ENCODE measurements around the gene GLIS2. TPM values are rescaled to one million over a fixed set of nuclear protein-coding genes. Genes with fewer than 3 reads are reported as not detected.

Gene GLIS2
- polyA plus RNA-seq, 2 of the 4 experiments (the other 2 are of a cell fraction) = 5.5 to 15.8 TPM

- POLR2A ChIA-PET = no interaction called here
- TF ChIP-seq HEYL (CRISPR knock-in tag; IDR thresholded peaks at IDR 0.05) (no peak), EHMT2 (IDR thresholded peaks at IDR 0.05; ENCODE audit: low read depth) (no peak), ESRRA (IDR thresholded peaks at IDR 0.05; ENCODE audit: borderline replicate concordance, low read length) (no peak), GATA3 (IDR thresholded peaks at IDR 0.05; ENCODE audit: borderline replicate concordance) (no peak), POLR2A (IDR thresholded peaks at IDR 0.05; ENCODE audit: low read length) (no peak), HES2 (IDR thresholded peaks at IDR 0.05) (no peak), RNF2 (IDR thresholded peaks at IDR 0.05; ENCODE audit: borderline replicate concordance, low read depth) (no peak), MAFK (IDR thresholded peaks at IDR 0.05; ENCODE audit: partially characterized antibody) (no peak), CEBPB (IDR thresholded peaks at IDR 0.05) (no peak), MYC (IDR thresholded peaks at IDR 0.05; ENCODE audit: borderline replicate concordance, low read length) (no peak), RAD21 (conservative IDR thresholded peaks at IDR 0.05 in 1 of 2, IDR thresholded peaks at IDR 0.05 in 1 of 2) (no peak), FOXS1 (CRISPR knock-in tag; IDR thresholded peaks at IDR 0.05) (no peak), BHLHE40 (IDR thresholded peaks at IDR 0.05; ENCODE audit: low read depth, low read length) (no peak), FOSL2 (IDR thresholded peaks at IDR 0.05) (no peak), FOSL2 (CRISPR knock-in tag; IDR thresholded peaks at IDR 0.05) (no peak), CHD2 (IDR thresholded peaks at IDR 0.05; ENCODE audit: low read length, partially characterized antibody) (no peak), MAZ (IDR thresholded peaks at IDR 0.05; ENCODE audit: borderline replicate concordance, low read depth, low read length) (no peak), ZNF302 (CRISPR knock-in tag; IDR thresholded peaks at IDR 0.05) (no peak)
- TF ChIP-seq, protein P1, sequence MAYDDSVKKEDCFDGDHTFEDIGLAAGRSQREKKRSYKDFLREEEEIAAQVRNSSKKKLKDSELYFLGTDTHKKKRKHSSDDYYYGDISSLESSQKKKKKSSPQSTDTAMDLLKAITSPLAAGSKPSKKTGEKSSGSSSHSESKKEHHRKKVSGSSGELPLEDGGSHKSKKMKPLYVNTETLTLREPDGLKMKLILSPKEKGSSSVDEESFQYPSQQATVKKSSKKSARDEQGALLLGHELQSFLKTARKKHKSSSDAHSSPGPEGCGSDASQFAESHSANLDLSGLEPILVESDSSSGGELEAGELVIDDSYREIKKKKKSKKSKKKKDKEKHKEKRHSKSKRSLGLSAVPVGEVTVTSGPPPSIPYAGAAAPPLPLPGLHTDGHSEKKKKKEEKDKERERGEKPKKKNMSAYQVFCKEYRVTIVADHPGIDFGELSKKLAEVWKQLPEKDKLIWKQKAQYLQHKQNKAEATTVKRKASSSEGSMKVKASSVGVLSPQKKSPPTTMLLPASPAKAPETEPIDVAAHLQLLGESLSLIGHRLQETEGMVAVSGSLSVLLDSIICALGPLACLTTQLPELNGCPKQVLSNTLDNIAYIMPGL (CRISPR knock-in tag; IDR thresholded peaks at IDR 0.05; ENCODE audit: borderline replicate concordance) = no peak
- TF ChIP-seq, protein P2, sequence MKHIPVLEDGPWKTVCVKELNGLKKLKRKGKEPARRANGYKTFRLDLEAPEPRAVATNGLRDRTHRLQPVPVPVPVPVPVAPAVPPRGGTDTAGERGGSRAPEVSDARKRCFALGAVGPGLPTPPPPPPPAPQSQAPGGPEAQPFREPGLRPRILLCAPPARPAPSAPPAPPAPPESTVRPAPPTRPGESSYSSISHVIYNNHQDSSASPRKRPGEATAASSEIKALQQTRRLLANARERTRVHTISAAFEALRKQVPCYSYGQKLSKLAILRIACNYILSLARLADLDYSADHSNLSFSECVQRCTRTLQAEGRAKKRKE (CRISPR knock-in tag; IDR thresholded peaks at IDR 0.05; ENCODE audit: low read depth) = no peak
- H3K27ac ChIP-seq = no peak overlapping the region
- 83% methylated on average over 15 of the region's 19 CpGs for WGBS (ENCODE audit: missing lambda C conversion rate)
- ATAC-seq (no peak), FAIRE-seq (no peak), DNase-seq (ENCODE audit: low read depth in 1 of 2, low spot score in 1 of 2) (no peak)
- H3K9me3 ChIP-seq = no peaks in the 10 kb centered on the region
- no peak overlapping the region for H3K4me2 ChIP-seq
- no peak overlapping the region for H3K4me3 ChIP-seq
- H3K4me1 ChIP-seq = peaks cover 13% of the 10 kb centered on the region; the same call in 2 of the 3 replicates
- CTCF ChIA-PET = interaction anchor here (14.1 kb wide), 1 partner anchor 37 kb away, joined by 833 read pairs; no protein-coding TSS in a partner anchor
These were observed 46.7 kb downstream of the GLIS2 start for GRCh38 chr16:4362476-4363135.

GRCh38 chr16:4364196-4365013 is 48.5 kb downstream of the GLIS2 start:
- no peak for ATAC-seq
- H3K4me2 ChIP-seq = no peak overlapping the region
- TF ChIP-seq HOXB5 (CRISPR knock-in tag; IDR thresholded peaks at IDR 0.05) = no peak
- TF ChIP-seq MAZ (IDR thresholded peaks at IDR 0.05; ENCODE audit: borderline replicate concordance, low read depth, low read length) = no peak
- TF ChIP-seq, protein P1 (CRISPR knock-in tag; IDR thresholded peaks at IDR 0.05; ENCODE audit: borderline replicate concordance) = no peak
- no peak for TF ChIP-seq SREBF2 (IDR thresholded peaks at IDR 0.05)
- no peak for TF ChIP-seq KDM5A (IDR thresholded peaks at IDR 0.05)
- TF ChIP-seq RCOR1 (IDR thresholded peaks at IDR 0.05; ENCODE audit: low read depth, low read length) = no peak
- TF ChIP-seq EP300 (IDR thresholded peaks at IDR 0.05) = no peak
- no peak for TF ChIP-seq CTCF (IDR thresholded peaks at IDR 0.05)
- no peak for TF ChIP-seq HEYL (CRISPR knock-in tag; IDR thresholded peaks at IDR 0.05)
- TF ChIP-seq RFX5 (IDR thresholded peaks at IDR 0.05) = no peak
- TF ChIP-seq ZNF302 (CRISPR knock-in tag; IDR thresholded peaks at IDR 0.05) = no peak
- TF ChIP-seq FOSL2 (IDR thresholded peaks at IDR 0.05) = no peak
- TF ChIP-seq FOSL2 (CRISPR knock-in tag; IDR thresholded peaks at IDR 0.05) = no peak
- TF ChIP-seq TFCP2L1 (CRISPR knock-in tag; IDR thresholded peaks at IDR 0.05) = no peak
- TF ChIP-seq GATA3 (IDR thresholded peaks at IDR 0.05; ENCODE audit: borderline replicate concordance) = no peak
- no peak for TF ChIP-seq ZC3H11A (IDR thresholded peaks at IDR 0.05)
- no peak for DNase-seq (ENCODE audit: low read depth in 1 of 2, low spot score in 1 of 2)
- H3K27ac ChIP-seq = no peak overlapping the region
- peaks cover 18% of the 10 kb centered on the region for H3K4me1 ChIP-seq
- POLR2A ChIA-PET = no interaction called here
- no peak overlapping the region for H3K4me3 ChIP-seq
- H3K9me3 ChIP-seq = no peaks in the 10 kb centered on the region
- WGBS (ENCODE audit: missing lambda C conversion rate) = 93% methylated on average over 20 of the region's 37 CpGs
- CTCF ChIA-PET = interaction anchor here (1.0 to 14.1 kb wide), 6 partner anchors 9 to 55 kb away, joined by 3 to 833 read pairs (median 3); no protein-coding TSS in a partner anchor
- FAIRE-seq = no peak

Measured in A549 (cell line).